H1 (cell line): ENCODE results near the gene DNAH10.

ENCODE experiments used
- CBX5 ChIP-seq: fragments of 300-800, 300-1000 bp; sonication (generic); IDR thresholded peaks from 2 replicates; pipeline ENCODE4 v1.7.1; 2016; ENCODE audit warnings: antibody characterized with exemption, low read length, low read depth
- CTCF ChIP-seq, 3 experiments: IDR thresholded peaks; 1 replicate in 2 of 3; 2 replicates in 1 of 3; pipeline versions ENCODE4 v1.5.1 to v1.6.1; 2011; ENCODE audit warnings: low read length in 3 of 3, mild to moderate bottlenecking in 3 of 3, inconsistent platforms in 2 of 3, low read depth in 1 of 3, moderate library complexity in 1 of 3; ENCODE audit not compliant: insufficient read depth in 1 of 3; ENCODE audit errors: control extremely low read depth in 1 of 3
- HDAC2 ChIP-seq, 2 experiments: fragments of 300-600 bp in 1 of 2; sonication (generic) in 1 of 2; IDR thresholded peaks; 2 replicates each; pipeline ENCODE4 v1.6.1; 2011 to 2012; ENCODE audit warnings: low read depth in 2 of 2, low read length in 2 of 2, mild to moderate bottlenecking in 2 of 2, moderate library complexity in 2 of 2, borderline replicate concordance in 1 of 2, inconsistent platforms in 1 of 2
- POLR2A ChIP-seq, 2 experiments: IDR thresholded peaks; 1 replicate in 1 of 2; 2 replicates in 1 of 2; pipeline ENCODE4 v1.6.1; 2011; ENCODE audit warnings: low read depth in 2 of 2, low read length in 2 of 2, mild to moderate bottlenecking in 2 of 2; ENCODE audit errors: control extremely low read depth in 1 of 2
- RBBP5 ChIP-seq: IDR thresholded peaks from 2 replicates; pipeline ENCODE4 v1.7.1; 2012; ENCODE audit warnings: low read depth, mild to moderate bottlenecking, inconsistent platforms, low read length, moderate library complexity, borderline replicate concordance
- SP2 ChIP-seq: IDR thresholded peaks from 2 replicates; pipeline ENCODE4 v1.6.1; 2012; ENCODE audit warnings: mild to moderate bottlenecking, low read length, inconsistent platforms
- TBP ChIP-seq: IDR thresholded peaks from 2 replicates; pipeline ENCODE4 v1.6.1; 2011; ENCODE audit warnings: low read depth, low read length, improper control_type of control experiment
- TCF12 ChIP-seq: IDR thresholded peaks from 2 replicates; pipeline ENCODE4 v1.6.1; 2011; ENCODE audit warnings: low read depth, mild to moderate bottlenecking, low read length
- ZNF274 ChIP-seq: IDR thresholded peaks from 2 replicates; pipeline ENCODE4 v1.7.0; 2012; ENCODE audit warnings: low read length, borderline replicate concordance; ENCODE audit errors: extremely low read depth

GRCh38 chr12:123877968-123878367 lies 115.9 kb downstream of the DNAH10 start:
- TF ChIP-seq CTCF (IDR thresholded peaks at IDR 0.05; ENCODE audit: control extremely low read depth in 1 of 3, insufficient read depth in 1 of 3, low read depth in 1 of 3, low read length in 3 of 3) (no peak), TCF12 (no peak), HDAC2 (IDR thresholded peaks at IDR 0.05; ENCODE audit: borderline replicate concordance in 1 of 2, low read depth in 2 of 2, low read length in 2 of 2) (no peak), ZNF274 (no peak), SP2 (no peak), POLR2A (IDR thresholded peaks at IDR 0.05; ENCODE audit: control extremely low read depth in 1 of 2, low read depth in 2 of 2, low read length in 2 of 2) (no peak), RBBP5 (no peak), TBP (no peak), CBX5 (no peak)
